ENCODE data around the gene KCNC1. TPM values are rescaled to one million over a fixed set of nuclear protein-coding genes. Genes with fewer than 3 reads are reported as not detected.

Gene KCNC1
- total and polyA plus RNA-seq, 2 donors (not counting 1 experiment from before 2014, with no cell fraction given), result under 0.01 TPM; not detected in 1

DNA sequence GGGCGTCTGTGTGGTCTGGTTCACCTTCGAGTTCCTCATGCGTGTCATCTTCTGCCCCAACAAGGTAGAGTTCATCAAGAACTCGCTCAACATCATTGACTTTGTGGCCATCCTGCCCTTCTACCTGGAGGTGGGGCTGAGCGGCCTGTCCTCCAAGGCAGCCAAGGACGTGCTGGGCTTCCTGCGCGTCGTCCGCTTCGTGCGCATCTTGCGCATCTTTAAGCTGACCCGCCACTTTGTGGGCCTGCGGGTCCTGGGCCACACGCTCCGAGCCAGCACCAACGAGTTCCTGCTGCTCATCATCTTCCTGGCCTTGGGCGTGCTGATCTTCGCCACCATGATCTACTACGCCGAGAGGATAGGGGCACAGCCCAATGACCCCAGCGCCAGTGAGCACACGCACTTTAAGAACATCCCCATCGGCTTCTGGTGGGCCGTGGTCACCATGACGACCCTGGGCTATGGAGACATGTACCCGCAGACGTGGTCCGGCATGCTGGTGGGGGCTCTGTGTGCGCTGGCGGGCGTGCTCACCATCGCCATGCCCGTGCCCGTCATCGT is 37.3 kb downstream of the KCNC1 start:
- no peaks in the 10 kb centered on the region for H3K36me3 ChIP-seq (ENCODE audit: control insufficient read depth, insufficient read depth, low read length)
- no peak overlapping the region for H3K9ac ChIP-seq (ENCODE audit: insufficient read depth, low read length)
- DNase-seq (ENCODE audit: low read depth in 2 of 2), result no peak
- H3K4me1 ChIP-seq (ENCODE audit: control insufficient read depth, extremely low read depth, insufficient read depth, low read length), result no peaks in the 10 kb centered on the region
- H2AFZ ChIP-seq (ENCODE audit: low read length), result no peak overlapping the region
- H3K27ac ChIP-seq (ENCODE audit: insufficient read depth, low read length), result no peak overlapping the region
- H3K79me2 ChIP-seq (ENCODE audit: control insufficient read depth, insufficient read depth, low read length), result no peaks in the 10 kb centered on the region
- TF ChIP-seq, protein P1, sequence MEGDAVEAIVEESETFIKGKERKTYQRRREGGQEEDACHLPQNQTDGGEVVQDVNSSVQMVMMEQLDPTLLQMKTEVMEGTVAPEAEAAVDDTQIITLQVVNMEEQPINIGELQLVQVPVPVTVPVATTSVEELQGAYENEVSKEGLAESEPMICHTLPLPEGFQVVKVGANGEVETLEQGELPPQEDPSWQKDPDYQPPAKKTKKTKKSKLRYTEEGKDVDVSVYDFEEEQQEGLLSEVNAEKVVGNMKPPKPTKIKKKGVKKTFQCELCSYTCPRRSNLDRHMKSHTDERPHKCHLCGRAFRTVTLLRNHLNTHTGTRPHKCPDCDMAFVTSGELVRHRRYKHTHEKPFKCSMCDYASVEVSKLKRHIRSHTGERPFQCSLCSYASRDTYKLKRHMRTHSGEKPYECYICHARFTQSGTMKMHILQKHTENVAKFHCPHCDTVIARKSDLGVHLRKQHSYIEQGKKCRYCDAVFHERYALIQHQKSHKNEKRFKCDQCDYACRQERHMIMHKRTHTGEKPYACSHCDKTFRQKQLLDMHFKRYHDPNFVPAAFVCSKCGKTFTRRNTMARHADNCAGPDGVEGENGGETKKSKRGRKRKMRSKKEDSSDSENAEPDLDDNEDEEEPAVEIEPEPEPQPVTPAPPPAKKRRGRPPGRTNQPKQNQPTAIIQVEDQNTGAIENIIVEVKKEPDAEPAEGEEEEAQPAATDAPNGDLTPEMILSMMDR (conservative IDR thresholded peaks at IDR 0.05 in 1 of 2, IDR thresholded peaks at IDR 0.05 in 1 of 2; ENCODE audit: low read depth in 1 of 2, low read length in 2 of 2), result no peak
- TF ChIP-seq EZH2 (IDR thresholded peaks at IDR 0.05; ENCODE audit: low read length, missing control alignments), result no peak
- H3K9me3 ChIP-seq (ENCODE audit: control insufficient read depth, insufficient read depth, low read depth, low read length), result no peaks in the 10 kb centered on the region
- H4K20me1 ChIP-seq (ENCODE audit: control insufficient read depth, extremely low read depth, insufficient read depth, low read length), result no peaks in the 10 kb centered on the region
- no peaks in the 10 kb centered on the region for H3K27me3 ChIP-seq (ENCODE audit: control insufficient read depth, insufficient read depth, low read length)
- H3K4me2 ChIP-seq (ENCODE audit: extremely low read depth, insufficient read depth, low read length), result no peak overlapping the region
- H3K4me3 ChIP-seq (replicated peaks in 1 of 4; ENCODE audit: control extremely low read depth in 1 of 4, insufficient read depth in 1 of 4, low read depth in 3 of 4, low read length in 4 of 4), result no peak overlapping the region

DNA sequence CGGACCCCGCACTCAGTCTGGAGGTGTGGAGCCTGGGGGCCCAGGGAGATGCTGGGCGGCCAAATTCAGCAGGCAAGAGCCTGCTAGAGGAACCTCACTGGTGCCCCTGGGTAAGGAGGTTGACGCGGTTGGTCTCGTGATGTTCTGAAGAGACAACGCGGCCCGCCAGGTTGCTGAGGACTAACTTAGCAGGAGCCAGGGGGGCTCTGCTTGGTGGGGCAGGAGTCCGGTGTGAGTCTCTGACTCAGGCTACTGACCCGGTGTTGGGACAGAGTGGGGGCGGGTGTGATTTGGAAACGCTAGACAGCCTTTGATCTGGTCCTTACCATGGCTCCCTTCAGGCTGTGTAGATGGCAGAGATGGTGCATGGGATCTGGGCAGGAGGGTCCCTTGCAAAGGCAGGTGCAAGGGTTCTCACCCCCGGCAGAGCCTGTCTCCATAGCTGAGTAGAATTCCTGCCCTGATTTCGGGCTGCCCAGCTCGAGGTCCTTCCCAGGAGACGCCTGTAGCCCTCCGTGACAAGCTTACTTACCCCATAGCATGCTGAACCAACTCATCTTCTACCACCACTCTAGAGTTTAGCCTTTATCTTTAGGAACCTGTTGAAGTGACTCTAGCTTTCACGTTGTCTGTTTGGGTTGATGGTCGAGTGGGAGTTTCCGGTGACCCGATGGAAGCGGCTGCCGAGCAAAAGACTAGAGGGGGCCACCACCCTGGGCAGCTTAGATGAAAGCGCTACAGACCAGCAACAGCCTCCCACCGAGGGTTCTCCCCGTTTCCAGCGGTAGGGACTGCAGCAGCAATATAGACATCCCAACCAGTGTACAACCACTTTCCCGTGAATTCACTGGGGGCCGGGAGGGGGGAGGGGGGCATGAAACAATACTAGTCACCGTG is 38.4 kb downstream of the KCNC1 start:
- Histone ChIP-seq H3K9me3 (ENCODE audit: control insufficient read depth, insufficient read depth, low read depth, low read length) (no peaks in the 10 kb centered on the region), H3K36me3 (ENCODE audit: control insufficient read depth, insufficient read depth, low read length) (no peaks in the 10 kb centered on the region), H4K20me1 (ENCODE audit: control insufficient read depth, extremely low read depth, insufficient read depth, low read length) (no peaks in the 10 kb centered on the region), H2AFZ (ENCODE audit: low read length) (no peak overlapping the region), H3K4me1 (ENCODE audit: control insufficient read depth, extremely low read depth, insufficient read depth, low read length) (no peaks in the 10 kb centered on the region), H3K27me3 (ENCODE audit: control insufficient read depth, insufficient read depth, low read length) (no peaks in the 10 kb centered on the region), H3K4me3 (replicated peaks in 1 of 4; ENCODE audit: control extremely low read depth in 1 of 4, insufficient read depth in 1 of 4, low read depth in 3 of 4, low read length in 4 of 4) (no peak overlapping the region), H3K4me2 (ENCODE audit: extremely low read depth, insufficient read depth, low read length) (no peak overlapping the region), H3K9ac (ENCODE audit: insufficient read depth, low read length) (no peak overlapping the region), H3K27ac (ENCODE audit: insufficient read depth, low read length) (no peak overlapping the region), H3K79me2 (ENCODE audit: control insufficient read depth, insufficient read depth, low read length) (no peaks in the 10 kb centered on the region)
- no peak for TF ChIP-seq EZH2 (IDR thresholded peaks at IDR 0.05; ENCODE audit: low read length, missing control alignments)
- TF ChIP-seq, protein P1 (conservative IDR thresholded peaks at IDR 0.05 in 1 of 2, IDR thresholded peaks at IDR 0.05 in 1 of 2; ENCODE audit: low read depth in 1 of 2, low read length in 2 of 2), result no peak
- no peak for DNase-seq (ENCODE audit: low read depth in 2 of 2)

DNA sequence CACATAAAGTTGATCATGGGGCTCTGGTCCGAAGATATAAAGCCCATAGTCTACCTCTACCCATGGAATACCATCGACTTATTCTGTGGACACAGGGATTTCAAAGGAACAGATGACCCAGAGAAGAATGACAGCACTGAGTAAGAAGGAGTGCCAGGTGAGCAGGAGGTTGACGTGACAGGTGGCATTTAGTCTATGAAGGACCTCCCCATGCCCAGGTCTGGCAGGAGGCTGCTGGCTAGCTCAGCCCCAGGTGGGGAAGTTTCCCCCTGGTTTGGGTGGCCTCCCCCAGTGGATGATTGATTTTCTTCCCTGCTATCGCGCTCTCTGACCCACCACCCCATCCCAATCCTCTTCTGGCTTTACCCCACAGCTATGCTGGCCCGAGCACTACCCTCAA is 39.1 kb downstream of the KCNC1 start:
- H3K79me2 ChIP-seq (ENCODE audit: control insufficient read depth, insufficient read depth, low read length), result no peaks in the 10 kb centered on the region
- DNase-seq (ENCODE audit: low read depth in 2 of 2), result no peak
- no peaks in the 10 kb centered on the region for H4K20me1 ChIP-seq (ENCODE audit: control insufficient read depth, extremely low read depth, insufficient read depth, low read length)
- H3K36me3 ChIP-seq (ENCODE audit: control insufficient read depth, insufficient read depth, low read length), result no peaks in the 10 kb centered on the region
- no peak overlapping the region for H3K4me3 ChIP-seq (replicated peaks in 1 of 4; ENCODE audit: control extremely low read depth in 1 of 4, insufficient read depth in 1 of 4, low read depth in 3 of 4, low read length in 4 of 4)
- H3K9me3 ChIP-seq (ENCODE audit: control insufficient read depth, insufficient read depth, low read depth, low read length), result no peaks in the 10 kb centered on the region
- no peaks in the 10 kb centered on the region for H3K27me3 ChIP-seq (ENCODE audit: control insufficient read depth, insufficient read depth, low read length)
- H3K27ac ChIP-seq (ENCODE audit: insufficient read depth, low read length), result no peak overlapping the region
- H3K9ac ChIP-seq (ENCODE audit: insufficient read depth, low read length), result no peak overlapping the region
- H2AFZ ChIP-seq (ENCODE audit: low read length), result no peak overlapping the region
- TF ChIP-seq, protein P1 (conservative IDR thresholded peaks at IDR 0.05 in 1 of 2, IDR thresholded peaks at IDR 0.05 in 1 of 2; ENCODE audit: low read depth in 1 of 2, low read length in 2 of 2), result no peak
- no peak for TF ChIP-seq EZH2 (IDR thresholded peaks at IDR 0.05; ENCODE audit: low read length, missing control alignments)
- no peak overlapping the region for H3K4me2 ChIP-seq (ENCODE audit: extremely low read depth, insufficient read depth, low read length)
- no peaks in the 10 kb centered on the region for H3K4me1 ChIP-seq (ENCODE audit: control insufficient read depth, extremely low read depth, insufficient read depth, low read length)
